ENCODE results near the gene SETSIP. TPM values are rescaled to one million over a fixed set of nuclear protein-coding genes. Genes with fewer than 3 reads are reported as not detected.

The SETSIP gene
- total RNA-seq, 2 experiments from 2014 or later: not detected

DNA sequence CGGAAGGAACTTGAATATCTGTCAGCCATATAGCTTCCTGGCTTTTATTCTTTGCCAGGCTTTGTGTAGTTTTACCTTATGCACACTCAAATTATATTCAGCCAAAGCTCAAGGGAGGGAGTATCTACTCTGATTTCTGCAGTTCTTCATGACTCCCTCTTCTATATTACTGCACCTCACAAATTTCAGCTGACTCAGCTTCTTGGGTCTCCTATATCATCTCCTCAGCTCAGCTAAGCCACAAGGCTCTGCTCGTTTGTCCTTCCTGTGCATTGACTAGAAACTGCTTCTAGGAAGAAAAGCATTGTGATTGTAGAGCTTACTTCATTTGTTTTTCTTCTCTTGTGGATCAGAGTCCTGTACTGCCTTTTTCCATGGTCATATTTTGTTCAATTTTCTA, 42.3 kb upstream of the SETSIP start:
- no peaks in the 10 kb centered on the region for H3K9me3 Mint-ChIP-seq
- CTCF ChIA-PET: no interaction called here
- Histone ChIP-seq H3K4me3 (ENCODE audit: low read length) (no peak overlapping the region), H3K36me3 (ENCODE audit: insufficient read depth, low read length) (no peaks in the 10 kb centered on the region), H3K4me1 (ENCODE audit: insufficient read depth, low read length) (no peaks in the 10 kb centered on the region), H3K27ac (ENCODE audit: low read depth in 1 of 2, low read length in 2 of 2) (no peak overlapping the region), H3K9me3 (ENCODE audit: control insufficient read depth in 1 of 2, insufficient read depth in 1 of 2, low read length in 2 of 2) (no peaks in the 10 kb centered on the region), H3K27me3 (ENCODE audit: control insufficient read depth in 1 of 2, insufficient read depth in 2 of 2, low read length in 2 of 2) (no peaks in the 10 kb centered on the region)
- intact Hi-C loops (cut with DNase I, micrococcal nuclease): no loop called here
- TF ChIP-seq, protein P1, sequence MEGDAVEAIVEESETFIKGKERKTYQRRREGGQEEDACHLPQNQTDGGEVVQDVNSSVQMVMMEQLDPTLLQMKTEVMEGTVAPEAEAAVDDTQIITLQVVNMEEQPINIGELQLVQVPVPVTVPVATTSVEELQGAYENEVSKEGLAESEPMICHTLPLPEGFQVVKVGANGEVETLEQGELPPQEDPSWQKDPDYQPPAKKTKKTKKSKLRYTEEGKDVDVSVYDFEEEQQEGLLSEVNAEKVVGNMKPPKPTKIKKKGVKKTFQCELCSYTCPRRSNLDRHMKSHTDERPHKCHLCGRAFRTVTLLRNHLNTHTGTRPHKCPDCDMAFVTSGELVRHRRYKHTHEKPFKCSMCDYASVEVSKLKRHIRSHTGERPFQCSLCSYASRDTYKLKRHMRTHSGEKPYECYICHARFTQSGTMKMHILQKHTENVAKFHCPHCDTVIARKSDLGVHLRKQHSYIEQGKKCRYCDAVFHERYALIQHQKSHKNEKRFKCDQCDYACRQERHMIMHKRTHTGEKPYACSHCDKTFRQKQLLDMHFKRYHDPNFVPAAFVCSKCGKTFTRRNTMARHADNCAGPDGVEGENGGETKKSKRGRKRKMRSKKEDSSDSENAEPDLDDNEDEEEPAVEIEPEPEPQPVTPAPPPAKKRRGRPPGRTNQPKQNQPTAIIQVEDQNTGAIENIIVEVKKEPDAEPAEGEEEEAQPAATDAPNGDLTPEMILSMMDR (IDR thresholded peaks at IDR 0.05): no peak
- ATAC-seq (ENCODE audit: poor library complexity) (no peak), DNase-seq (no peak)
- POLR2A ChIA-PET: interaction anchor here (0.6 to 1.2 kb wide), 3 partner anchors 24 to 287 kb away, joined by 3 to 6 read pairs (median 3); no protein-coding TSS in a partner anchor
- H3K4me3 Mint-ChIP-seq: no peak overlapping the region
- peaks cover 7% of the 10 kb centered on the region for H3K4me1 Mint-ChIP-seq (ENCODE audit: low read depth)
- H3K27me3 Mint-ChIP-seq: no peaks in the 10 kb centered on the region
- H3K27ac Mint-ChIP-seq: no peak overlapping the region
- H3K36me3 Mint-ChIP-seq (ENCODE audit: low read depth): no peaks in the 10 kb centered on the region

DNA sequence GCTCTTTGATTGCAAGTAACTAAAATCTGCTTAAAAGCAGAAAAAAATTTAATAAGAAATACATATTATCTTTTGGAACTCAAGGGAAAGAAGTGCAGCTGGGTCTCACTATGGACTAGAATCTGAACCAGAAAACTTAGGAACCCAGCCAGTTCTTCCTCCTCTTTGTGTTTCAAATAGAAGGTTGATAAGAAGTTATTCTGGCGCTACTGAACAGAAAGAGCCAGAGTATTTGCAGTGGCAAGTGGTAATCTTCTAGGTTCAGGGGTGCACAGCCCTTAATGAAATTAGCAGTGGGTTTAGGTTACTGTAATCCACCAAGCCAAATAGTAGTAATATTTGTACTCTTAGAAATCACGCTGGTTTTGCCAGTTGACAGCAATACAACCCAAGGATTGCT, 33.4 kb upstream of the SETSIP start:
- no peaks in the 10 kb centered on the region for H3K27me3 Mint-ChIP-seq
- Histone ChIP-seq H3K27ac (ENCODE audit: low read depth in 1 of 2, low read length in 2 of 2) (no peak overlapping the region), H3K9me3 (ENCODE audit: control insufficient read depth in 1 of 2, insufficient read depth in 1 of 2, low read length in 2 of 2) (no peaks in the 10 kb centered on the region), H3K36me3 (ENCODE audit: insufficient read depth, low read length) (peaks cover 3% of the 10 kb centered on the region), H3K4me3 (ENCODE audit: low read length) (no peak overlapping the region), H3K27me3 (ENCODE audit: control insufficient read depth in 1 of 2, insufficient read depth in 2 of 2, low read length in 2 of 2) (no peaks in the 10 kb centered on the region), H3K4me1 (ENCODE audit: insufficient read depth, low read length) (no peaks in the 10 kb centered on the region)
- TF ChIP-seq, protein P1 (IDR thresholded peaks at IDR 0.05): no peak
- H3K4me1 Mint-ChIP-seq (ENCODE audit: low read depth): no peaks in the 10 kb centered on the region
- CTCF ChIA-PET: no interaction called here
- DNase-seq (no peak), ATAC-seq (ENCODE audit: poor library complexity) (no peak)
- POLR2A ChIA-PET: no interaction called here
- H3K27ac Mint-ChIP-seq: no peak overlapping the region
- no peaks in the 10 kb centered on the region for H3K9me3 Mint-ChIP-seq
- intact Hi-C loops (cut with DNase I, micrococcal nuclease): no loop called here
- no peak overlapping the region for H3K4me3 Mint-ChIP-seq
- H3K36me3 Mint-ChIP-seq (ENCODE audit: low read depth): peaks cover 17% of the 10 kb centered on the region

GRCh38 chr1:92105546-92106081, 30.4 kb upstream of the SETSIP start:
- Histone ChIP-seq H3K27ac (ENCODE audit: low read depth in 1 of 2, low read length in 2 of 2) (no peak overlapping the region), H3K4me3 (ENCODE audit: low read length) (no peak overlapping the region), H3K4me1 (ENCODE audit: insufficient read depth, low read length) (no peaks in the 10 kb centered on the region), H3K9me3 (ENCODE audit: control insufficient read depth in 1 of 2, insufficient read depth in 1 of 2, low read length in 2 of 2) (no peaks in the 10 kb centered on the region), H3K36me3 (ENCODE audit: insufficient read depth, low read length) (peaks cover 3% of the 10 kb centered on the region), H3K27me3 (ENCODE audit: control insufficient read depth in 1 of 2, insufficient read depth in 2 of 2, low read length in 2 of 2) (no peaks in the 10 kb centered on the region)
- ATAC-seq (ENCODE audit: poor library complexity): no peak
- Mint-ChIP-seq H3K27ac (no peak overlapping the region), H3K4me1 (ENCODE audit: low read depth) (no peaks in the 10 kb centered on the region), H3K27me3 (no peaks in the 10 kb centered on the region), H3K36me3 (ENCODE audit: low read depth) (peaks cover 31% of the 10 kb centered on the region), H3K9me3 (no peaks in the 10 kb centered on the region), H3K4me3 (no peak overlapping the region)
- intact Hi-C loops (cut with DNase I, micrococcal nuclease): no loop called here
- CTCF ChIA-PET: no interaction called here
- no peak for DNase-seq
- POLR2A ChIA-PET: no interaction called here
- TF ChIP-seq, protein P1 (IDR thresholded peaks at IDR 0.05): no peak
